Keratinocyte (primary cell): ENCODE results near the gene MUC6. TPM values are rescaled to one million over a fixed set of nuclear protein-coding genes. Genes with fewer than 3 reads are reported as not detected.

Experiments used
- DNase-seq: peaks from one replicate; pipeline ENCODE4 v3.0.0-alpha.2; 2011; ENCODE audit warnings: low read depth, missing footprints, low spot score
- FAIRE-seq: peaks from 2 replicates; lab custom pipeline; 2011; peaks lifted over from hg19 to GRCh38; lab: Jason Lieb, UNC
- H2AFZ ChIP-seq: 2 replicates; pipeline ENCODE4 v1.6.0; 2012; ENCODE audit warnings: low read length, control low read depth, inconsistent platforms; ENCODE audit not compliant: control insufficient read depth
- H3K27ac ChIP-seq: 2 replicates; pipeline ENCODE4 v1.5.1; 2011; ENCODE audit warnings: low read length; ENCODE audit not compliant: control insufficient read depth, insufficient read depth
- H3K27me3 ChIP-seq: 3 replicates; pipeline ENCODE4 v1.6.0; 2011; ENCODE audit warnings: low read length; ENCODE audit not compliant: control insufficient read depth, insufficient read depth; ENCODE audit errors: extremely low read depth
- H3K36me3 ChIP-seq, 2 experiments: 2 replicates in 1 of 2; 3 replicates in 1 of 2; pipeline ENCODE4 v1.5.1; 2011; ENCODE audit warnings: low read length in 2 of 2, mild to moderate bottlenecking in 1 of 2; ENCODE audit not compliant: control insufficient read depth in 2 of 2, insufficient read depth in 2 of 2; ENCODE audit errors: extremely low read depth in 1 of 2
- H3K4me1 ChIP-seq: 3 replicates; pipeline ENCODE4 v1.5.1; 2011; ENCODE audit warnings: low read length; ENCODE audit not compliant: control insufficient read depth, insufficient read depth; ENCODE audit errors: extremely low read depth
- H3K4me2 ChIP-seq: 3 replicates; pipeline ENCODE4 v1.6.0; 2011; ENCODE audit warnings: low read depth, low read length; ENCODE audit not compliant: control insufficient read depth, insufficient read depth; ENCODE audit errors: extremely low read depth
- H3K4me3 ChIP-seq, 3 experiments: fragments of 200-600 bp in 1 of 3; sonication (generic) in 1 of 3; 2 replicates in 2 of 3; 3 replicates in 1 of 3; pipeline ENCODE4 v1.5.1; 2011 to 2016; ENCODE audit warnings: low read length in 3 of 3, mild to moderate bottlenecking in 3 of 3, control low read depth in 2 of 3, inconsistent platforms in 1 of 3, low read depth in 1 of 3, mixed read lengths in 1 of 3, mixed run types in 1 of 3, moderate library complexity in 1 of 3; ENCODE audit not compliant: control insufficient read depth in 2 of 3, insufficient read depth in 2 of 3; ENCODE audit errors: extremely low read depth in 1 of 3
- H3K79me2 ChIP-seq: 2 replicates; pipeline ENCODE4 v1.6.0; 2012; ENCODE audit warnings: low read length; ENCODE audit not compliant: control insufficient read depth, insufficient read depth
- H3K9ac ChIP-seq: 3 replicates; pipeline ENCODE4 v1.6.0; 2011; ENCODE audit warnings: low read length; ENCODE audit not compliant: control insufficient read depth, insufficient read depth; ENCODE audit errors: extremely low read depth
- H3K9me1 ChIP-seq: 3 replicates; pipeline ENCODE4 v1.6.0; 2011; ENCODE audit warnings: low read length; ENCODE audit not compliant: control insufficient read depth, insufficient read depth; ENCODE audit errors: extremely low read depth
- H3K9me3 ChIP-seq: 2 replicates; pipeline ENCODE4 v1.5.1; 2012; ENCODE audit warnings: low read depth, low read length; ENCODE audit not compliant: control insufficient read depth
- H4K20me1 ChIP-seq: 3 replicates; pipeline ENCODE4 v1.6.0; 2011; ENCODE audit warnings: low read length; ENCODE audit not compliant: control insufficient read depth, insufficient read depth; ENCODE audit errors: extremely low read depth
- CTCF ChIP-seq, 3 experiments: IDR thresholded peaks in 1 of 3; conservative IDR thresholded peaks in 1 of 3; optimal IDR thresholded peaks in 1 of 3; 2 replicates in 2 of 3; 3 replicates in 1 of 3; pipeline versions ENCODE3 to v1.5.1; 2011; ENCODE audit warnings: low read length in 3 of 3, mild to moderate bottlenecking in 3 of 3, moderate library complexity in 2 of 3, control low read depth in 1 of 3, inconsistent platforms in 1 of 3; ENCODE audit not compliant: insufficient read depth in 2 of 3; ENCODE audit errors: extremely low read depth in 1 of 3
- EZH2 ChIP-seq: IDR thresholded peaks from one replicate; pipeline ENCODE4 v1.6.1; 2012; ENCODE audit warnings: inconsistent platforms, mild to moderate bottlenecking, low read length, moderate library complexity
- dilution Hi-C: fragments of 300-500 bp; cut with MboI; formaldehyde crosslinking; loops from one replicate; pipeline ENCODE4 v1.7.0; 2020; ENCODE audit warnings: low sequenced_read_pairs; ENCODE audit not compliant: extremely low pct_ligation_motif_present
- polyA plus RNA-seq, 5 experiments: library from polyadenylated mRNA; depleted of rRNA in 3 of 5; stranded (reverse) in 3 of 5; stranded (forward) in 1 of 5; unstranded in 1 of 5; fragments of >200 nt; gene quantifications; 1 replicate in 1 of 5; 2 replicates in 3 of 5; 3 replicates in 1 of 5; pipeline versions ENCODE4 v1.2.1 to v1.2.3, GENCODE V29; 2011 to 2012; ENCODE audit warnings: missing spikeins in 2 of 5, low read depth in 1 of 5, low replicate concordance in 1 of 5

MUC6 gene
- polyA plus RNA-seq, 1 donor (not counting 4 experiments of a cell fraction or from before 2014, with no cell fraction given): not detected

GRCh38 chr11:1005928-1006327, 30.6 kb downstream of the MUC6 start:
- DNase-seq (no peak), FAIRE-seq (no peak)
- no peak overlapping the region for H3K4me2 ChIP-seq
- no peaks in the 10 kb centered on the region for H3K9me3 ChIP-seq
- H3K27me3 ChIP-seq: no peaks in the 10 kb centered on the region
- no peaks in the 10 kb centered on the region for H3K9me1 ChIP-seq
- peaks cover 6% of the 10 kb centered on the region for H3K79me2 ChIP-seq
- TF ChIP-seq CTCF (optimal IDR thresholded peaks at IDR 0.05 in 1 of 3, IDR thresholded peaks at IDR 0.05 in 1 of 3, conservative IDR thresholded peaks at IDR 0.05 in 1 of 3; ENCODE audit: extremely low read depth in 1 of 3, insufficient read depth in 2 of 3, low read length in 3 of 3): no peak
- no peak for TF ChIP-seq EZH2
- H3K9ac ChIP-seq: no peak overlapping the region
- no peak overlapping the region for H3K4me3 ChIP-seq
- peaks cover 34 to 40% of the 10 kb centered on the region in 2 experiments for H3K36me3 ChIP-seq
- H4K20me1 ChIP-seq: peaks cover 8% of the 10 kb centered on the region
- dilution Hi-C loops: no loop called here
- H2AFZ ChIP-seq: no peak overlapping the region
- no peaks in the 10 kb centered on the region for H3K4me1 ChIP-seq
- H3K27ac ChIP-seq: no peak overlapping the region

GRCh38 chr11:1003159-1003558, 33.4 kb downstream of the MUC6 start:
- Histone ChIP-seq H4K20me1 (peaks cover 8% of the 10 kb centered on the region), H3K27ac (no peak overlapping the region), H3K79me2 (peaks cover 6% of the 10 kb centered on the region), H3K27me3 (no peaks in the 10 kb centered on the region), H3K9ac (no peak overlapping the region), H2AFZ (no peak overlapping the region), H3K9me3 (no peaks in the 10 kb centered on the region), H3K4me1 (no peaks in the 10 kb centered on the region), H3K36me3 (peaks cover 25 to 29% of the 10 kb centered on the region in 2 experiments), H3K9me1 (no peaks in the 10 kb centered on the region), H3K4me3 (no peak overlapping the region), H3K4me2 (no peak overlapping the region)
- no peak for TF ChIP-seq CTCF (optimal IDR thresholded peaks at IDR 0.05 in 1 of 3, IDR thresholded peaks at IDR 0.05 in 1 of 3, conservative IDR thresholded peaks at IDR 0.05 in 1 of 3; ENCODE audit: extremely low read depth in 1 of 3, insufficient read depth in 2 of 3, low read length in 3 of 3)
- no peak for TF ChIP-seq EZH2
- dilution Hi-C loops: no loop called here
- FAIRE-seq (no peak), DNase-seq (no peak)
